ENCODE data around the gene MPZL1.

Gene MPZL1

GRCh38 chr1:167773516-167773915 is 51.7 kb downstream of the MPZL1 start:
- Histone ChIP-seq H3K4me3 (replicated peaks; ENCODE audit: insufficient read depth, low read length) (no peak overlapping the region), H3K27me3 (ENCODE audit: insufficient read depth, poor library complexity, severe bottlenecking) (no peaks in the 10 kb centered on the region), H3K27ac (replicated peaks) (peak overlapping the region; percentile 23; the same call in 1 of the 2 replicates)
- TF ChIP-seq CTCF (IDR thresholded peaks at IDR 0.05; ENCODE audit: insufficient read depth, low read length) (no peak), GABPA (IDR thresholded peaks at IDR 0.05; ENCODE audit: low read depth) (no peak), SPI1 (IDR thresholded peaks at IDR 0.05; ENCODE audit: borderline replicate concordance, low read depth) (no peak), POLR2AphosphoS5 (IDR thresholded peaks at IDR 0.05; ENCODE audit: low read depth) (no peak), REST (IDR thresholded peaks at IDR 0.05; ENCODE audit: insufficient replicate concordance, low read depth) (no peak)
- DNase-seq (ENCODE audit: low read depth in 1 of 2, low spot score in 1 of 2): no peak

- H3K27ac ChIP-seq (replicated peaks): no peak overlapping the region
These were observed 52.9 kb downstream of the MPZL1 start for GRCh38 chr1:167774710-167775109.

GRCh38 chr1:167775178-167775577 is 53.4 kb downstream of the MPZL1 start:
- DNase-seq (ENCODE audit: low read depth in 1 of 2, low spot score in 1 of 2): no peak
- H3K4me3 ChIP-seq (replicated peaks; ENCODE audit: insufficient read depth, low read length): no peak overlapping the region
- TF ChIP-seq REST (IDR thresholded peaks at IDR 0.05; ENCODE audit: insufficient replicate concordance, low read depth): no peak
- TF ChIP-seq GABPA (IDR thresholded peaks at IDR 0.05; ENCODE audit: low read depth): no peak
- H3K27ac ChIP-seq (replicated peaks): no peak overlapping the region
- no peaks in the 10 kb centered on the region for H3K27me3 ChIP-seq (ENCODE audit: insufficient read depth, poor library complexity, severe bottlenecking)

More at GRCh38 chr1:167774710-167775109, 52.9 kb downstream of the MPZL1 start:
- H3K27me3 ChIP-seq (ENCODE audit: insufficient read depth, poor library complexity, severe bottlenecking): no peaks in the 10 kb centered on the region
- no peak for DNase-seq (ENCODE audit: low read depth in 1 of 2, low spot score in 1 of 2)
- no peak for TF ChIP-seq SPI1 (IDR thresholded peaks at IDR 0.05; ENCODE audit: borderline replicate concordance, low read depth)
- no peak for TF ChIP-seq GABPA (IDR thresholded peaks at IDR 0.05; ENCODE audit: low read depth)
- TF ChIP-seq CTCF (IDR thresholded peaks at IDR 0.05; ENCODE audit: insufficient read depth, low read length): no peak
- no peak for TF ChIP-seq REST (IDR thresholded peaks at IDR 0.05; ENCODE audit: insufficient replicate concordance, low read depth)
- TF ChIP-seq POLR2AphosphoS5 (IDR thresholded peaks at IDR 0.05; ENCODE audit: low read depth): no peak
- H3K4me3 ChIP-seq (replicated peaks; ENCODE audit: insufficient read depth, low read length): no peak overlapping the region

- no peak for DNase-seq (ENCODE audit: low read depth in 1 of 2, low spot score in 1 of 2)
- TF ChIP-seq GABPA (IDR thresholded peaks at IDR 0.05; ENCODE audit: low read depth): no peak
- no peak for TF ChIP-seq POLR2AphosphoS5 (IDR thresholded peaks at IDR 0.05; ENCODE audit: low read depth)
- no peak for TF ChIP-seq REST (IDR thresholded peaks at IDR 0.05; ENCODE audit: insufficient replicate concordance, low read depth)
- no peak for TF ChIP-seq SPI1 (IDR thresholded peaks at IDR 0.05; ENCODE audit: borderline replicate concordance, low read depth)
- TF ChIP-seq CTCF (IDR thresholded peaks at IDR 0.05; ENCODE audit: insufficient read depth, low read length): no peak
- no peaks in the 10 kb centered on the region for H3K27me3 ChIP-seq (ENCODE audit: insufficient read depth, poor library complexity, severe bottlenecking)
- H3K4me3 ChIP-seq (replicated peaks; ENCODE audit: insufficient read depth, low read length): no peak overlapping the region
- no peak overlapping the region for H3K27ac ChIP-seq (replicated peaks)
These were observed 54.4 kb downstream of the MPZL1 start for GRCh38 chr1:167776151-167776550.

Data from HL-60 (cell line).